CD4-positive, alpha-beta T cell treated with Interleukin-17A for 4 hours (primary cell): Measurements from ENCODE around the gene INO80C.
"Not testable (repeated sequence)": the region's sequence is repeated elsewhere in the genome, so short reads cannot be mapped to it uniquely, and the experiment has no call there.

ENCODE experiments used
- DNase-seq: peaks from one replicate; pipeline ENCODE4 v3.0.0-alpha.2; 2020; ENCODE audit warnings: mixed read lengths

Gene INO80C

GRCh38 chr18:35487525-35487924 is 10.2 kb downstream of the INO80C start:
- not testable (repeated sequence) for DNase-seq

GRCh38 chr18:35485852-35486251 is 11.9 kb downstream of the INO80C start:
- no peak for DNase-seq

- DNase-seq: no peak
Observed at GRCh38 chr18:35484034-35484433, 13.7 kb downstream of the INO80C start.

- DNase-seq: no peak
Observed at GRCh38 chr18:35481960-35482366, 15.8 kb downstream of the INO80C start.

GRCh38 chr18:35479911-35480586 is 17.7 kb downstream of the INO80C start:
- DNase-seq: no peak

GRCh38 chr18:35478520-35479435 is 19.0 kb downstream of the INO80C start:
- DNase-seq: no peak

GRCh38 chr18:35477974-35478373 is 19.8 kb downstream of the INO80C start:
- DNase-seq: no peak

- DNase-seq: no peak
Observed at GRCh38 chr18:35477497-35477896, 20.3 kb downstream of the INO80C start.

GRCh38 chr18:35474884-35475283 is 22.9 kb downstream of the INO80C start:
- no peak for DNase-seq

- DNase-seq: no peak
Observed at GRCh38 chr18:35473562-35473961, 24.2 kb downstream of the INO80C start.

GRCh38 chr18:35470435-35470834 is 27.3 kb downstream of the INO80C start:
- no peak for DNase-seq

- no peak for DNase-seq
Observed at GRCh38 chr18:35469725-35470124, 28.0 kb downstream of the INO80C start.

- DNase-seq: no peak
Observed at GRCh38 chr18:35468711-35469110, 29.0 kb downstream of the INO80C start.

GRCh38 chr18:35467624-35468016 is 30.1 kb downstream of the INO80C start:
- DNase-seq: no peak

GRCh38 chr18:35466815-35467623 is 30.7 kb downstream of the INO80C start:
- no peak for DNase-seq

- no peak for DNase-seq
Observed at GRCh38 chr18:35466334-35466733, 31.4 kb downstream of the INO80C start.

GRCh38 chr18:35465329-35465728 is 32.4 kb downstream of the INO80C start:
- DNase-seq: no peak

- no peak for DNase-seq
Observed at GRCh38 chr18:35464831-35465279, 32.9 kb downstream of the INO80C start.

GRCh38 chr18:35463827-35464226 is 33.9 kb downstream of the INO80C start:
- DNase-seq: no peak

GRCh38 chr18:35463050-35463449 is 34.7 kb downstream of the INO80C start:
- DNase-seq: no peak

GRCh38 chr18:35460736-35461161 is 37.0 kb downstream of the INO80C start:
- DNase-seq: no peak

- DNase-seq: no peak
Observed at GRCh38 chr18:35459997-35460396, 37.8 kb downstream of the INO80C start.
